ENCODE results near the gene C1QC. TPM values are rescaled to one million over a fixed set of nuclear protein-coding genes. Genes with fewer than 3 reads are reported as not detected.

C1QC gene
- total and polyA plus RNA-seq, 2 of the 8 experiments (the other 6 are each of a cell fraction or from before 2014, with no cell fraction given): not detected

DNA sequence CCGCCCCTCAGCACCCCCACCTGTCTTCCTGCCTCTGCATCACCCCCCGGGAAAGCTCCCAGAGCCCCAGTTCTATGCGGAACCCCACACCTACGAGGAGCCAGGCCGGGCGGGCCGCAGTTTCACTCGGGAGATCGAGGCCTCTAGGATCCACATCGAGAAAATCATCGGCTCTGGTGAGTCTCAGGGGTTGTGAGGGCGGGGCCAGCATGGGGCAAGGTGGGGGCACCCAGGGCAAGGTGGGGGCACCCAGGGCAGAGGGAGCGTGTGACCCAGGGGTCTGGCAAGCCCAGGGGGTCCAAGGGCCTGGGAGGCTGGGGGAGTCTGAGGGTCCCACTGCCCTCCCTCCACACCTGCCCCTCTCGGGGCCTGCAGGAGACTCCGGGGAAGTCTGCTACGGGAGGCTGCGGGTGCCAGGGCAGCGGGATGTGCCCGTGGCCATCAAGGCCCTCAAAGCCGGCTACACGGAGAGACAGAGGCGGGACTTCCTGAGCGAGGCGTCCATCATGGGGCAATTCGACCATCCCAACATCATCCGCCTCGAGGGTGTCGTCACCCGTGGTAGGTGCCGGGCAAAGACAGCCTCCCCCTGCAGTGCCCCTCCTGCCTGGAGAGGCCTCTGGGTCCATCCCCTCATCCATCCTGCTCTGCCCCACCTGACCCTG is 46.0 kb upstream of the C1QC start:
- Histone ChIP-seq H4K20me1 (replicated peaks in 1 of 2; ENCODE audit: control insufficient read depth in 1 of 2, insufficient read depth in 2 of 2, low read length in 2 of 2) (peaks cover 0 to 1% of the 10 kb centered on the region in 2 experiments), H3K56ac (replicated peaks; ENCODE audit: insufficient read length, low read depth, low read length) (no peak overlapping the region), H3K79me2 (ENCODE audit: control insufficient read depth in 1 of 2, insufficient read depth in 2 of 2, low read length in 2 of 2) (no peaks in the 10 kb centered on the region), H3K79me1 (ENCODE audit: low read depth, low read length) (no peaks in the 10 kb centered on the region), H3K9me3 (ENCODE audit: insufficient read depth in 2 of 2, low read depth in 1 of 2, low read length in 1 of 2) (no peaks in the 10 kb centered on the region), H2AFZ (ENCODE audit: low read length) (no peak overlapping the region), H3K27ac (ENCODE audit: low read depth, low read length) (no peak overlapping the region), H2AK5ac (ENCODE audit: low read depth, low read length) (no peak overlapping the region), H2BK15ac (ENCODE audit: low read length) (no peak overlapping the region), H3K18ac (ENCODE audit: extremely low read depth, low read length) (no peak overlapping the region), H3K4ac (replicated peaks; ENCODE audit: insufficient read length, low read depth, low read length) (no peak overlapping the region), H3K4me1 (replicated peaks in 1 of 4; ENCODE audit: control insufficient read depth in 3 of 4, insufficient read depth in 4 of 4, low read length in 3 of 4) (peaks cover 0 to 10% (median 2%) of the 10 kb centered on the region in 4 experiments; a peak in 4 of 7 replicates), H3K4me2 (ENCODE audit: insufficient read depth in 1 of 2, low read depth in 2 of 2, low read length in 2 of 2) (no peak overlapping the region), H3K4me3 (ENCODE audit: extremely low read depth in 1 of 4, insufficient read depth in 2 of 4, low read depth in 3 of 4, low read length in 4 of 4) (no peak overlapping the region), H3K9ac (replicated peaks in 1 of 4; ENCODE audit: extremely low read depth in 1 of 4, low read depth in 3 of 4, low read length in 3 of 4) (no peak overlapping the region), H4K5ac (ENCODE audit: insufficient read length, low read depth, low read length) (no peak overlapping the region), H2BK120ac (replicated peaks; ENCODE audit: low read depth, low read length) (no peak overlapping the region), H4K8ac (ENCODE audit: extremely low read depth, insufficient read depth, low read length) (no peak overlapping the region), H3K36me3 (ENCODE audit: control insufficient read depth in 2 of 4, insufficient read depth in 4 of 4, low read length in 3 of 4) (no peaks in the 10 kb centered on the region), H2BK20ac (ENCODE audit: low read length) (no peak overlapping the region), H3K27me3 (replicated peaks in 1 of 4; ENCODE audit: control insufficient read depth in 3 of 4, extremely low read depth in 1 of 4, insufficient read depth in 3 of 4, low read length in 3 of 4) (no peaks in the 10 kb centered on the region), H2BK5ac (ENCODE audit: low read depth, low read length) (no peak overlapping the region), H3K23me2 (ENCODE audit: low read depth, low read length) (peaks cover 5% of the 10 kb centered on the region; the same call in 1 of the 2 replicates), H2BK12ac (ENCODE audit: low read depth, low read length) (no peak overlapping the region), H3K23ac (ENCODE audit: insufficient read length) (no peak overlapping the region), H3K14ac (ENCODE audit: insufficient read length) (no peak overlapping the region), H4K91ac (replicated peaks; ENCODE audit: insufficient read length, low read length) (no peak overlapping the region)
- WGBS, 2 experiments (ENCODE audit: extremely low coverage in 1 of 2, insufficient coverage in 1 of 2, insufficient read length in 1 of 2, insufficient replicate concordance in 2 of 2, low coverage in 1 of 2, low lambda C conversion rate in 2 of 2, missing lambda C conversion rate in 1 of 2): 85% methylated on average over 18 of the region's 30 CpGs; no CpG with 5 or more reads in 1 of the 2 experiments
- no peak for FAIRE-seq
- ChIA-PET POLR2A (ENCODE audit: partially characterized antibody) (no interaction called here), CTCF (ENCODE audit: partially characterized antibody) (interaction anchor here (0.6 kb wide), 1 partner anchor 83 kb away, joined by 4 read pairs; no protein-coding TSS in a partner anchor)
- no peak for DNase-seq (ENCODE audit: low read depth in 1 of 2, low spot score in 2 of 2)

All from H1 (cell line).